Stimulated activated CD4-positive, alpha-beta T cell treated with anti-CD3 and anti-CD28 coated beads, TNF-alpha, amount 100 ng/mL, for 1 hour (primary cell): ENCODE results near the gene ATF7IP.
A peak's percentile ranks its signal among the peaks of the same experiment; 100 is the strongest.
"Not testable (repeated sequence)": the region's sequence is repeated elsewhere in the genome, so short reads cannot be mapped to it uniquely, and the experiment has no call there.

Source experiments
- DNase-seq, 3 donors: peaks; one replicate each; pipeline ENCODE4 v3.0.0-alpha.2; 2020; ENCODE audit warnings: low read depth in 3 of 3, low spot score in 1 of 3

Gene ATF7IP

GRCh38 chr12:14373217-14373616 lies 7.7 kb downstream of the ATF7IP start:
- no peak for DNase-seq

GRCh38 chr12:14379508-14379907 lies 14.0 kb downstream of the ATF7IP start:
- no peak for DNase-seq

- DNase-seq, result peak in 1 of 3 donors; percentile 18
Observed at GRCh38 chr12:14384783-14385638, 19.5 kb downstream of the ATF7IP start.

- no peak for DNase-seq
Observed at GRCh38 chr12:14387219-14387871, 21.9 kb downstream of the ATF7IP start.

- DNase-seq, result no peak
Observed at GRCh38 chr12:14390449-14390848, 25.0 kb downstream of the ATF7IP start.

- DNase-seq, result no peak
Observed at GRCh38 chr12:14390870-14391530, 25.5 kb downstream of the ATF7IP start.

- DNase-seq, result no peak
Observed at GRCh38 chr12:14393751-14394150, 28.3 kb downstream of the ATF7IP start.

- no peak for DNase-seq
Observed at GRCh38 chr12:14394317-14395073, 29.0 kb downstream of the ATF7IP start.

GRCh38 chr12:14395074-14395778 lies 29.7 kb downstream of the ATF7IP start:
- DNase-seq, result no peak

GRCh38 chr12:14396071-14396470 lies 30.6 kb downstream of the ATF7IP start:
- no peak for DNase-seq

- DNase-seq, result no peak
Observed at GRCh38 chr12:14399871-14400270, 34.4 kb downstream of the ATF7IP start.

- no peak for DNase-seq
Observed at GRCh38 chr12:14400599-14400998, 35.1 kb downstream of the ATF7IP start.

- not testable (repeated sequence) for DNase-seq
Observed at GRCh38 chr12:14401267-14401666, 35.8 kb downstream of the ATF7IP start.

- no peak for DNase-seq
Observed at GRCh38 chr12:14402697-14403096, 37.2 kb downstream of the ATF7IP start.

- DNase-seq, result no peak
Observed at GRCh38 chr12:14403293-14403692, 37.8 kb downstream of the ATF7IP start.

GRCh38 chr12:14403711-14404196 lies 38.3 kb downstream of the ATF7IP start:
- DNase-seq, result no peak

GRCh38 chr12:14405407-14405806 lies 39.9 kb downstream of the ATF7IP start:
- DNase-seq, result not testable (repeated sequence)

- DNase-seq, result no peak
Observed at GRCh38 chr12:14408208-14408607, 42.7 kb downstream of the ATF7IP start.

- no peak for DNase-seq
Observed at GRCh38 chr12:14410177-14410576, 44.7 kb downstream of the ATF7IP start.

GRCh38 chr12:14410841-14411569 lies 45.5 kb downstream of the ATF7IP start:
- no peak for DNase-seq
